Measurements from ENCODE around the gene SAMD4A.
"Not testable (repeated sequence)": the region's sequence is repeated elsewhere in the genome, so short reads cannot be mapped to it uniquely, and the experiment has no call there.

The SAMD4A gene

GRCh38 chr14:54742492-54743350, 175.8 kb downstream of the SAMD4A start:
- no peak for DNase-seq

DNA sequence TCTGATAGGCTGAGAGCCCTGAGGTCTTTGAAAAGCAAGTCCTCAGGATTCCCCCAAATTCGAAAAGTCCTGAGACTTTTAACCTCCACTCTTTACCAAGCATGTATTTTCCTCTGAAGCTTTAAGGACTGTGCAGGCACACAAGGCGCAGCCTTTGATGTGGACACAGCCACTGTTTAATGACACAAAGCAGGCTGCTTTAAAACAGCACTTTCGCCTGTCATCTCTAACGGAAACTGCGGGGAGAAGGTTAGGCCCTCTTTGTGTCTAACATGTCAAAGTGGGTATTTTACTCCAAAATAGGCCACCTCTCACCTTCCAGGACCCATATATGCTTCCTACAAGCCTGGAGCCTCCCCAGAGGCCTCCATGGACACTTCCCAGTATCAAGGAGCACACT, 176.5 kb downstream of the SAMD4A start:
- DNase-seq = no peak

- DNase-seq = no peak
Measured at GRCh38 chr14:54746019-54746418, 179.1 kb downstream of the SAMD4A start.

GRCh38 chr14:54747616-54748015, 180.7 kb downstream of the SAMD4A start:
- DNase-seq = no peak

GRCh38 chr14:54749180-54749579, 182.3 kb downstream of the SAMD4A start:
- no peak for DNase-seq

GRCh38 chr14:54749727-54750126, 182.8 kb downstream of the SAMD4A start:
- no peak for DNase-seq

DNA sequence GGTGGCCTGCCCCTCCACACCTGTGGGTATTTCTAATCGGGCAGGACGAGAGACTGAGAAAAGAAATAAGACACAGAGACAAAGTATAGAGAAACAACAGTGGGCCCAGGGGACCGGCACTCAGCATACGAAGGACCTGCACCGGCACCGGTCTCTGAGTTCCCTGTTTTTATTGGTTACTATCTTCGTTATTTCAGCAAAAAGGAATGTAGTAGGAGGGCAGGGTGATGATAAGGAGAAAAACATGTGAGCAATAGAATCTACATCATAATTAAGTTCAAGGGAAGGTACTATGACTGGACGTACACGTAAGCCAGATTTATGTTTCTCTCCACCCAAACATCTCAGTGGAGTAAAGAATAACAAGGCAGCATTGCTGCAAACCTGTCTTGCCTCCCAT, 185.7 kb downstream of the SAMD4A start:
- not testable (repeated sequence) for DNase-seq

GRCh38 chr14:54753396-54753795, 186.5 kb downstream of the SAMD4A start:
- DNase-seq = not testable (repeated sequence)

- no peak for DNase-seq
Measured at GRCh38 chr14:54754116-54754622, 187.2 kb downstream of the SAMD4A start.

DNA sequence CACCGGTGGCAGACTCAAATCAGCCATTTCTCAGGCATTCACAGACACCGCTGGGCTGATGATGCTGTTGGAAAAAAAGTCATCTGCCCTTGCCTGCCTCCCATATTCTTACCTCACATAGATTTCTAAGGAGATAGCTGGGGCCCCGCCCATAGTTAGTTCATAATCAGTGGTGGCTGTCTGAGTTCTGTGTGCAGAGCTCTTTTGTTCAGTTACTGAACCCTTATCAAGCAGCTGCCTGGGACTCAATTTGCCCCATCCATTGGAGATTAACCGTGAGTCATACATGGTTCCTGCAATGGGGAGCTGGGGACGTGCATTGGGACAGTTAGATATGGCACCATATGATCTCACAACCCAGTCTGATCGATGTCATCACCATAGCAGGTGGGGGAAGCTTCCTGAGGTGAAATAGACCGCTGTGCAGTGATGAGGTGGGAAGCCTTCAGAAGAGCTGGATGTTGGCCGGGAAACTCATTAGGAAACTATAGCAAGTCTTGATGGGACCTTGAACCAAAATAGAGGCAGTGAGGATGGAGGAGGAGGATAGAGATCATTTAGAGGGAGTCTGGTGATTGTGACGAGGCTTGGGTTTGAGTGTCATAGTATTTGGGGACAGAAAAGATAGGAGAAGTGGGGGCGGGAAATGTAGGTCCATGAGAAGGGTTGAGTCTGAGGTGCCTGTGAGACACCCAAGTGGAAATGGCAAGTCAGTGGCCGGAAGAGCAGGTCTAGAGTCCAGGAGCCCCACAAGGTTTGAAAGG, 187.9 kb downstream of the SAMD4A start:
- no peak for DNase-seq

GRCh38 chr14:54756656-54757392, 189.9 kb downstream of the SAMD4A start:
- DNase-seq = no peak

DNA sequence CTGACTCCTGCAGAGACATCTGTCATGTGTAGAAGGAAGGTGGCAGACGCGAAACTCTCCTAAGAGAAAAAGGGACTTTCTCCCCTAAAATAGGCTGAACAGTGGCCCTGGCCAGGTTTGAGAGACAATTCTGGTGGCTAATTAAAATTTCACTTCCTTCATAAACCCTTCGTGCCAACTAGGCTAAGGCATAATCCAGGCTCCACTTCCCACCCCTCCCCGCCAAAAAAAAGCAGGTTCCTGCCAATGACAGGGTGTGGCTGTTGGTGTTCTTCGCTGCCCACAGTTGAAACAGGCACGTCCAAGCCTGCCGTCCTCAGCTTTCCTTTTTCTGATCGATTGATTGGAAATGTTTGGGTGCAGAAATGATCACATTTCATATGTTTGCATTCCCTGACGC, 191.1 kb downstream of the SAMD4A start:
- DNase-seq = no peak

DNA sequence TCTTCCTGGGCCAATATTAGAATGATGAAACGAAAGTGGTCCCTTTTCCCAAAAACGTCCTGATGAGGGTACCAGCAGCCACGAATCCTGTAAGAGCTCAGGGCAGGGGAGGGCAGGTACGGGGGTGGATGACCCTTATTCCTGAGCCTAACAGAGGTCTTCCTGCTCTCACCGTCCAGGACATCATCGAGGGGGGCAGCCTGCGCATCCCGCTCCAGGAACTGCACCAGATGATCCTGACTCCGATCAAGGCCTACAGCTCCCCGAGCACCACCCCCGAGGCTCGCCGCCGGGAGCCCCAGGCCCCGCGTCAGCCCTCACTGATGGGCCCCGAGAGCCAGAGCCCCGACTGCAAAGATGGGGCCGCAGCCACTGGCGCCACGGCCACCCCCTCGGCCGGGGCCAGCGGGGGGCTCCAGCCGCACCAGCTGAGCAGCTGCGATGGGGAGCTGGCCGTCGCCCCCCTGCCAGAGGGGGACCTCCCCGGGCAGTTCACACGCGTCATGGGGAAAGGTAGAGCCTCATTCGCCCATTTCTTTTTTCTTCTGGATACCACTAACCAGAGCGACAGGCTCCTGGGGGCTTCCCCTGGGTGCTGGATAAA, 193.2 kb downstream of the SAMD4A start:
- no peak for DNase-seq

DNA sequence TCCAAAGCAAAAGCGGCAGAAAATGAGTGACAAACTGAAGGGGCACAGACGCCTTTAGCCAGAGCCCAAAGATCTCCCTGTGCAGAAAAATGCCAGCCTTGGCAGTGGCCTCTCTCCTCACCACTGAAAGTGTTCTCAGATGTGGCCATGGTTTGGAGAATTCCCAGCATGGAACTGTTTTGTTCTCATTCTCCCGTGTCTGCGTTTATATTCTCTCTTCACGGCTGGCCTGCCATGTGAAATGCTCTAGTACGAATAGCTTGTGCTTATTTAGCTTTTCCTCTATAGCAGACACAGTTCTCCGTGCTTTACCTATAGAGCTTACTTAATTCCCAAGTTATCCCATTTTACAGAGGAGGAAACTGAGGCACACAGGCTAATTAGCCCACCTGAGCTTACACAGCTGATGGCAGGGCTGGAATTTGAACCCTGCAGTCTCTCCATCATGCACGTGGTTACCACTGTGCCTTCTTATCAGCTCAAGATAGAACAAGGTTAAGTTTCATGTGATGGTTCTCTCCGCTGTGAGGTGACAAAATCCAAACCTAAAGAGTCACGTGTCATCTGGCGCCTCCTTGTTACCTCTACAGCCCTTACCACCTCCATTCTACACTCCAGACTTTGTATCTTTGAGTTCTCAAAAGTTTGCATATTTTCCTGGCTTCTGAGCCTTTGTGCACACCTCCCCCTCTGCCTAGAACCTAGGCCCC, 194.1 kb downstream of the SAMD4A start:
- DNase-seq = no peak

- DNase-seq = no peak
Measured at GRCh38 chr14:54761835-54762234, 194.9 kb downstream of the SAMD4A start.

DNA sequence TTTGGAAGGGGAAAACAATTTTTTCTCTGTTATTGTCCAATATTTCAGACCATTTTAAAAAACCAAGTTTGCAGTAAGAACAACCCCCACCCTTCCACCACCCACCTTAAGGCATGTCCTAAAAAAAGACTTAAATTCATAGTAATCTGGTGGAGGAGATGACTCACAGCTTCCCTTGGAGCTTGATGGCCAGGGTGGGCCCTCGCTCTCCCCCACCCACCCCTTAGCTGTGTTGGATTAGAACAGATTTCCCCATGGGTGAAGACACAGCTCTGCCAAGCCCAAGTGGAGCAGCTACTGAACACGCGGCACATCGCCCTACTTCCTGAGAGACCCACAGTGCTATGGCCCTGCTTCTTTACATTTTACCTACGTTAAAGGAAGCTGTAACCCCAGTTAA, 195.4 kb downstream of the SAMD4A start:
- no peak for DNase-seq

- DNase-seq = no peak
Measured at GRCh38 chr14:54763761-54764160, 196.8 kb downstream of the SAMD4A start.

GRCh38 chr14:54766276-54767138, 199.6 kb downstream of the SAMD4A start:
- no peak for DNase-seq

DNA sequence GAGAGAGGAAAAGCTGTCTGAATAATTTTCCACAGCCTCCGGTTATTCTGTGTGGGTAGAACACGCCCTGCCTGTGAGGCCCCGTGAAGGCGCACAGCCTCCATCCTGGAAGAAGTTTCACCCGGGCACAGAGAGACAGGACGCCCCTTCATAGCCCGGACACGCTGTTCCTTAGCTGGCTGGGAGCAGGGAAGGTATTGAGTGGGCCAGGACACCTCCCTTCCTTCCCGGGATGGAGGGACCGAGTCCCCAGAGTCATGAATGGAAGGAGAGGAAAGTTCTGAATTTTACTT, 200.2 kb downstream of the SAMD4A start:
- no peak for DNase-seq

DNA sequence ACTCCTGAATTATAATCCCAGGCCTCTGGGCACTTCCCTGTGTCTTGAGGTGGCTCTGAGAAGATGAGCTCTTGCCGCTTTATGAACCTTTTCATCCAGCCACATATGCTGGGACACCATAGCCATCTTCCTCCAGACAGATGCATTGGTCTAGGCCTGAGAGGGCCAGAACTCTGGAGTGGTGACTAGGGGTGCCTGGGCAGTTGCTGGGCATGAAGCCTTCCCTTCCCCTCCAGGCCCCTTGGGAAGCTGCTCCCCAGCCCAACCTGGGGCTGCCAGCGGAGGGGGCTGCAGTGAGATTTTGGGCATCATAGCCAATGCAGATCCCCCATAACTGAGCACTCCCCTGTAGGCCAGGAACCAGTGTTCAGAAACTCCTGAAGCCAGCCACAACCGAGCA, 200.5 kb downstream of the SAMD4A start:
- no peak for DNase-seq

DNA sequence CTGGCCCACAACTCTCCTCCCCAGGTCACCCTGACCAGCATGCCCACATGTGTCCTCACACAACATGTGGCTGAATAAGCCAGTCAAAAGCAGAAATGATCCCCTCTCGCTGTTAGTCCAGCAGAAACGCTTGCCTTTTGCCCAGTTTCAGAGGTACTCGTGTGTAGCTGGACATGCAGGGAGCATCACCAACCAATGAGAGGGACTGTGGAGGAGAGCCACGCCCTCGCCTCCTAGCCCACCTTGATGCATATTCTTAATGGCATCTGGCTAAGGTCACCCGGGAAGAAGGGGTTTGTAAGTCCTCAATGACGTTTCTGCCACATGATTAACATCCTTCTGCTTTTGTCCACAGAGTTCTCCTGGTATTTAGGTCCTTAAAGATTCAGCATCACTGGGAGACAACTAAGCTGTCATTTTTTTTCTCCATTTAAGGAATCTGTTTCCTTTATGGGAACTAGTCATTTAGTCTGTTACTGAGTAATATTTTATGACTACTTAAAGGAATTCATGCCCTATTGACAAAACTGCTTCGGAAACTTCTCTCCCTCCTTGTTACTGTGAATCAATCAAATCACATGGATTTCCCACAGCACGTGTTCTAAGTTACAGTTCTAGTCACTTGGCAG, 201.7 kb downstream of the SAMD4A start:
- no peak for DNase-seq

Measured in NK-92 treated with Interleukin-12 subunit alpha and Interleukin-12 subunit beta, amount 100 ng/mL, for 24 hours (cell line).